ENCODE measurements around the gene SPTY2D1.
A peak's percentile ranks its signal among the peaks of the same experiment; 100 is the strongest.
"Not testable (repeated sequence)": the region's sequence is repeated elsewhere in the genome, so short reads cannot be mapped to it uniquely, and the experiment has no call there.

Gene SPTY2D1

GRCh38 chr11:18599739-18600230 is 34.4 kb downstream of the SPTY2D1 start, which contains the start of gene MISFA:
Gene MISFA, plus strand, starts transcription at chr11:18599789. Its CDS starts 140 bp downstream, at chr11:18599929.
- Histone ChIP-seq H3K27me3 (ENCODE audit: insufficient read depth, low read length) (no peaks in the 10 kb centered on the region), H2BK12ac (ENCODE audit: low read length) (no peak within 1 kb of the TSS), H3K23ac (ENCODE audit: low read length) (no peak within 1 kb of the TSS), H3K18ac (ENCODE audit: low read length) (no peak within 1 kb of the TSS), H2BK120ac (ENCODE audit: insufficient read depth, low read length, poor library complexity) (no peak within 1 kb of the TSS), H3K4me3 (ENCODE audit: low read depth, low read length) (no peak within 1 kb of the TSS), H4K91ac (ENCODE audit: low read depth, low read length) (no peak within 1 kb of the TSS), H3K79me1 (ENCODE audit: low read length) (no peaks in the 10 kb centered on the region), H3K14ac (ENCODE audit: low read length) (no peak within 1 kb of the TSS), H3K36me3 (ENCODE audit: control insufficient read depth in 1 of 2, insufficient read depth in 2 of 2, low read length in 2 of 2) (peaks cover 9 to 18% of the 10 kb centered on the region in 2 experiments), H2BK5ac (ENCODE audit: low read depth, low read length, poor library complexity) (no peak within 1 kb of the TSS), H3K4me1 (ENCODE audit: control insufficient read depth in 1 of 2, insufficient read depth in 2 of 2, low read length in 2 of 2) (no peaks in the 10 kb centered on the region), H3K9me3 (ENCODE audit: insufficient read depth, low read depth, low read length) (peaks cover 4% of the 10 kb centered on the region), H2AK5ac (ENCODE audit: low read length) (no peak within 1 kb of the TSS), H4K12ac (ENCODE audit: low read depth, low read length) (no peak within 1 kb of the TSS), H3K9ac (ENCODE audit: low read length) (no peak within 1 kb of the TSS), H3K4me2 (ENCODE audit: low read length) (no peak within 1 kb of the TSS), H3K79me2 (ENCODE audit: control insufficient read depth, insufficient read depth, low read length, poor library complexity) (no peaks in the 10 kb centered on the region), H3K27ac (ENCODE audit: low read depth, low read length) (no peak within 1 kb of the TSS), H4K8ac (ENCODE audit: low read depth, low read length) (no peak within 1 kb of the TSS), H2AFZ (ENCODE audit: insufficient read depth, low read length, poor library complexity) (no peak within 1 kb of the TSS), H3K4ac (ENCODE audit: low read depth, low read length) (no peak within 1 kb of the TSS)
- no CpG with 5 or more reads among the region's 7 CpGs for WGBS (ENCODE audit: extremely low coverage, insufficient coverage, insufficient read length)
- no peak for DNase-seq

GRCh38 chr11:18594999-18595749 is 39.0 kb downstream of the SPTY2D1 start:
- Histone ChIP-seq H3K4me2 (ENCODE audit: low read length) (no peak overlapping the region), H3K36me3 (ENCODE audit: control insufficient read depth in 1 of 2, insufficient read depth in 2 of 2, low read length in 2 of 2) (peaks cover 9 to 16% of the 10 kb centered on the region in 2 experiments), H3K4ac (ENCODE audit: low read depth, low read length) (no peak overlapping the region), H3K14ac (ENCODE audit: low read length) (no peak overlapping the region), H2BK5ac (ENCODE audit: low read depth, low read length, poor library complexity) (no peak overlapping the region), H3K23ac (ENCODE audit: low read length) (no peak overlapping the region), H3K27me3 (ENCODE audit: insufficient read depth, low read length) (no peaks in the 10 kb centered on the region), H3K79me1 (ENCODE audit: low read length) (no peaks in the 10 kb centered on the region), H3K79me2 (ENCODE audit: control insufficient read depth, insufficient read depth, low read length, poor library complexity) (no peaks in the 10 kb centered on the region), H2AK5ac (ENCODE audit: low read length) (no peak overlapping the region), H3K9ac (ENCODE audit: low read length) (no peak overlapping the region), H3K18ac (ENCODE audit: low read length) (no peak overlapping the region), H3K4me1 (ENCODE audit: control insufficient read depth in 1 of 2, insufficient read depth in 2 of 2, low read length in 2 of 2) (peaks cover 0 to 2% of the 10 kb centered on the region in 2 experiments), H2BK120ac (ENCODE audit: insufficient read depth, low read length, poor library complexity) (no peak overlapping the region), H2BK12ac (ENCODE audit: low read length) (no peak overlapping the region), H2AFZ (ENCODE audit: insufficient read depth, low read length, poor library complexity) (no peak overlapping the region), H4K12ac (ENCODE audit: low read depth, low read length) (no peak overlapping the region), H4K8ac (ENCODE audit: low read depth, low read length) (no peak overlapping the region), H3K4me3 (ENCODE audit: low read depth, low read length) (no peak overlapping the region), H4K91ac (ENCODE audit: low read depth, low read length) (no peak overlapping the region), H3K9me3 (ENCODE audit: insufficient read depth, low read depth, low read length) (peaks cover 4% of the 10 kb centered on the region), H3K27ac (ENCODE audit: low read depth, low read length) (no peak overlapping the region)
- DNase-seq, result peak; percentile 76 to 82
- no CpG with 5 or more reads among the region's 5 CpGs for WGBS (ENCODE audit: extremely low coverage, insufficient coverage, insufficient read length)

GRCh38 chr11:18594088-18594487 is 40.1 kb downstream of the SPTY2D1 start:
- not testable (repeated sequence) for H3K23ac ChIP-seq (ENCODE audit: low read length); H3K27me3 ChIP-seq (ENCODE audit: insufficient read depth, low read length); H3K4me1 ChIP-seq (ENCODE audit: control insufficient read depth in 1 of 2, insufficient read depth in 2 of 2, low read length in 2 of 2); H3K18ac ChIP-seq (ENCODE audit: low read length); H3K27ac ChIP-seq (ENCODE audit: low read depth, low read length); H3K14ac ChIP-seq (ENCODE audit: low read length); H2AFZ ChIP-seq (ENCODE audit: insufficient read depth, low read length, poor library complexity); H3K79me2 ChIP-seq (ENCODE audit: control insufficient read depth, insufficient read depth, low read length, poor library complexity); H3K9ac ChIP-seq (ENCODE audit: low read length); H3K79me1 ChIP-seq (ENCODE audit: low read length); H3K4ac ChIP-seq (ENCODE audit: low read depth, low read length); H2BK5ac ChIP-seq (ENCODE audit: low read depth, low read length, poor library complexity); H2BK120ac ChIP-seq (ENCODE audit: insufficient read depth, low read length, poor library complexity); H3K9me3 ChIP-seq (ENCODE audit: insufficient read depth, low read depth, low read length); H4K91ac ChIP-seq (ENCODE audit: low read depth, low read length); H2BK12ac ChIP-seq (ENCODE audit: low read length); H3K4me3 ChIP-seq (ENCODE audit: low read depth, low read length); H2AK5ac ChIP-seq (ENCODE audit: low read length); H3K4me2 ChIP-seq (ENCODE audit: low read length); H4K8ac ChIP-seq (ENCODE audit: low read depth, low read length); H4K12ac ChIP-seq (ENCODE audit: low read depth, low read length)
- H3K36me3 ChIP-seq (ENCODE audit: control insufficient read depth in 1 of 2, insufficient read depth in 2 of 2, low read length in 2 of 2), result peaks cover 9 to 16% of the 10 kb centered on the region in 2 experiments
- peak; percentile 31 to 41 for DNase-seq
- no CpG with 5 or more reads among the region's 5 CpGs for WGBS (ENCODE audit: extremely low coverage, insufficient coverage, insufficient read length)

- Histone ChIP-seq H3K23ac (ENCODE audit: low read length) (no peak overlapping the region), H3K27me3 (ENCODE audit: insufficient read depth, low read length) (no peaks in the 10 kb centered on the region), H3K36me3 (ENCODE audit: control insufficient read depth in 1 of 2, insufficient read depth in 2 of 2, low read length in 2 of 2) (peaks cover under 1 to 5% of the 10 kb centered on the region in 2 experiments), H4K8ac (ENCODE audit: low read depth, low read length) (no peak overlapping the region), H3K4me3 (ENCODE audit: low read depth, low read length) (no peak overlapping the region), H3K14ac (ENCODE audit: low read length) (no peak overlapping the region), H3K9ac (ENCODE audit: low read length) (no peak overlapping the region), H3K4me2 (ENCODE audit: low read length) (no peak overlapping the region), H4K91ac (ENCODE audit: low read depth, low read length) (no peak overlapping the region), H3K27ac (ENCODE audit: low read depth, low read length) (no peak overlapping the region), H4K12ac (ENCODE audit: low read depth, low read length) (no peak overlapping the region), H2AK5ac (ENCODE audit: low read length) (no peak overlapping the region), H3K9me3 (ENCODE audit: insufficient read depth, low read depth, low read length) (no peaks in the 10 kb centered on the region), H3K18ac (ENCODE audit: low read length) (no peak overlapping the region), H2BK120ac (ENCODE audit: insufficient read depth, low read length, poor library complexity) (no peak overlapping the region), H2BK5ac (ENCODE audit: low read depth, low read length, poor library complexity) (no peak overlapping the region), H3K4me1 (ENCODE audit: control insufficient read depth in 1 of 2, insufficient read depth in 2 of 2, low read length in 2 of 2) (peaks cover 2 to 8% of the 10 kb centered on the region in 2 experiments), H2AFZ (ENCODE audit: insufficient read depth, low read length, poor library complexity) (no peak overlapping the region), H3K79me2 (ENCODE audit: control insufficient read depth, insufficient read depth, low read length, poor library complexity) (peaks cover 5% of the 10 kb centered on the region), H3K79me1 (ENCODE audit: low read length) (peaks cover 8% of the 10 kb centered on the region), H3K4ac (ENCODE audit: low read depth, low read length) (no peak overlapping the region), H2BK12ac (ENCODE audit: low read length) (no peak overlapping the region)
- no peak for DNase-seq
- no CpG with 5 or more reads among the region's 2 CpGs for WGBS (ENCODE audit: extremely low coverage, insufficient coverage, insufficient read length)
Measured at GRCh38 chr11:18590571-18590970, 43.6 kb downstream of the SPTY2D1 start.

Data from trophoblast cell (in vitro differentiated cells and primary cell).